HEK293 (cell line): ENCODE measurements around the gene UNC119.

Experiments
- CTCF ChIA-PET: fragments of 350-600 bp; formaldehyde crosslinking; extraction: SDS; loops from one replicate; lab custom pipeline; 2021; ENCODE audit warnings: antibody characterized with exemption; lab: Yijun Ruan, JAX
- POLR2A ChIA-PET: fragments of 300-600 bp; formaldehyde crosslinking; extraction: SDS; loops from one replicate; lab custom pipeline; 2020; ENCODE audit warnings: antibody characterized with exemption, inconsistent platforms; lab: Yijun Ruan, JAX
- H3K27ac ChIP-seq: fragments of 200-500 bp; sonication (Bioruptor generic); 2 replicates; pipeline ENCODE4 v1.5.1; 2014; ENCODE audit warnings: low read depth, low read length, control low read depth, inconsistent platforms; ENCODE audit errors: extremely low read depth
- H3K36me3 ChIP-seq, 2 experiments: fragments of 200-500 bp in 1 of 2; sonication (Bioruptor generic) in 1 of 2; 1 replicate in 1 of 2; 2 replicates in 1 of 2; pipeline ENCODE4 v1.5.1; 2014 to 2017; ENCODE audit warnings: inconsistent platforms in 2 of 2, low read length in 2 of 2; ENCODE audit not compliant: control insufficient read depth in 2 of 2, insufficient read depth in 1 of 2
- H3K4me1 ChIP-seq: fragments of 200-500 bp; sonication (Bioruptor generic); 2 replicates; pipeline ENCODE4 v1.5.1; 2014; ENCODE audit warnings: mild to moderate bottlenecking, low read length, inconsistent platforms; ENCODE audit not compliant: control insufficient read depth, insufficient read depth
- H3K4me3 ChIP-seq: 2 replicates; pipeline ENCODE4 v1.5.1; 2011; ENCODE audit warnings: low read depth, mild to moderate bottlenecking, control low read depth, low read length, moderate library complexity
- H3K9me3 ChIP-seq: fragments of 200-500 bp; sonication (Bioruptor generic); 2 replicates; pipeline ENCODE4 v1.5.1; 2014; ENCODE audit warnings: low read depth, low read length, inconsistent platforms; ENCODE audit not compliant: control insufficient read depth, insufficient read depth
- FEZF1 ChIP-seq: fragments of 450-650 bp; formaldehyde crosslinking; IDR thresholded peaks from 2 replicates; pipeline ENCODE4 v1.5.1; 2016; ENCODE audit warnings: missing biosample characterization, missing genetic modification characterization
- KLF8 ChIP-seq: fragments of 450-650 bp; formaldehyde crosslinking; IDR thresholded peaks from 2 replicates; pipeline ENCODE4 v1.5.1; 2016; ENCODE audit warnings: missing biosample characterization, missing genetic modification characterization
- OSR2 ChIP-seq: fragments of 450-650 bp; formaldehyde crosslinking; IDR thresholded peaks from 2 replicates; pipeline ENCODE4 v1.5.1; 2016; ENCODE audit warnings: missing biosample characterization, missing genetic modification characterization
- SCRT2 ChIP-seq: fragments of 450-650 bp; formaldehyde crosslinking; IDR thresholded peaks from 2 replicates; pipeline ENCODE4 v1.5.1; 2016; ENCODE audit warnings: missing biosample characterization, missing genetic modification characterization
- SP3 ChIP-seq: fragments of 450-650 bp; formaldehyde crosslinking; IDR thresholded peaks from 2 replicates; pipeline ENCODE4 v1.5.1; 2016; ENCODE audit warnings: missing biosample characterization, missing genetic modification characterization
- TRIM28 ChIP-seq: IDR thresholded peaks from 2 replicates; pipeline ENCODE4 v1.6.1; 2011; ENCODE audit warnings: low read length, control low read depth, borderline replicate concordance
- ZBTB1 ChIP-seq: fragments of 450-650 bp; formaldehyde crosslinking; IDR thresholded peaks from 2 replicates; pipeline ENCODE4 v1.5.1; 2016; ENCODE audit warnings: missing biosample characterization, missing genetic modification characterization
- ZBTB20 ChIP-seq: fragments of 450-650 bp; formaldehyde crosslinking; IDR thresholded peaks from 2 replicates; pipeline ENCODE4 v1.5.1; 2016; ENCODE audit warnings: missing biosample characterization, missing genetic modification characterization
- ZFP69B ChIP-seq: fragments of 450-650 bp; formaldehyde crosslinking; IDR thresholded peaks from 2 replicates; pipeline ENCODE4 v1.5.1; 2016; ENCODE audit warnings: missing biosample characterization, missing genetic modification characterization
- ZNF132 ChIP-seq: fragments of 450-650 bp; formaldehyde crosslinking; IDR thresholded peaks from 2 replicates; pipeline ENCODE4 v1.5.1; 2017; ENCODE audit warnings: missing biosample characterization, missing genetic modification characterization, borderline replicate concordance
- ZNF138 ChIP-seq: fragments of 450-650 bp; formaldehyde crosslinking; IDR thresholded peaks from 2 replicates; pipeline ENCODE4 v1.5.1; 2016; ENCODE audit warnings: missing biosample characterization, missing genetic modification characterization, borderline replicate concordance
- ZNF558 ChIP-seq: fragments of 450-650 bp; formaldehyde crosslinking; IDR thresholded peaks from 2 replicates; pipeline ENCODE4 v1.5.1; 2016; ENCODE audit warnings: missing biosample characterization, missing genetic modification characterization
- ZNF596 ChIP-seq: fragments of 450-650 bp; IDR thresholded peaks from 2 replicates; pipeline ENCODE4 v1.5.0; 2018; ENCODE audit warnings: missing biosample characterization, mild to moderate bottlenecking, missing genetic modification characterization, moderate library complexity
- ZNF623 ChIP-seq: fragments of 450-650 bp; formaldehyde crosslinking; IDR thresholded peaks from 2 replicates; pipeline ENCODE4 v1.5.1; 2016; ENCODE audit warnings: missing biosample characterization, missing genetic modification characterization
- ZNF629 ChIP-seq: fragments of 450-650 bp; formaldehyde crosslinking; IDR thresholded peaks from 2 replicates; pipeline ENCODE4 v1.5.1; 2017; ENCODE audit warnings: missing biosample characterization, missing genetic modification characterization
- ZNF658 ChIP-seq: fragments of 450-650 bp; formaldehyde crosslinking; IDR thresholded peaks from 2 replicates; pipeline ENCODE4; 2016; ENCODE audit warnings: missing biosample characterization, missing genetic modification characterization
- ZNF747 ChIP-seq: fragments of 450-650 bp; formaldehyde crosslinking; IDR thresholded peaks from 2 replicates; pipeline ENCODE4 v1.5.1; 2016; ENCODE audit warnings: missing biosample characterization, missing genetic modification characterization
- ZNF76 ChIP-seq: fragments of 450-650 bp; formaldehyde crosslinking; IDR thresholded peaks from 2 replicates; pipeline ENCODE4; 2016; ENCODE audit warnings: low read depth, missing biosample characterization, missing genetic modification characterization, borderline replicate concordance
- ZXDB ChIP-seq: fragments of 450-650 bp; formaldehyde crosslinking; IDR thresholded peaks from 2 replicates; pipeline ENCODE4 v1.5.1; 2016; ENCODE audit warnings: missing biosample characterization, missing genetic modification characterization
- TF ChIP-seq, protein P1 (sequence below): fragments of 450-650 bp; formaldehyde crosslinking; IDR thresholded peaks from 2 replicates; pipeline ENCODE4 v1.5.1; 2016; ENCODE audit warnings: missing biosample characterization, missing genetic modification characterization
- TF ChIP-seq, protein P2 (sequence below): fragments of 450-650 bp; formaldehyde crosslinking; IDR thresholded peaks from 2 replicates; pipeline ENCODE4 v1.5.1; 2016; ENCODE audit warnings: missing biosample characterization, missing genetic modification characterization
- TF ChIP-seq, protein P3 (sequence below): fragments of 450-650 bp; formaldehyde crosslinking; IDR thresholded peaks from 2 replicates; pipeline ENCODE4 v1.5.1; 2016; ENCODE audit warnings: missing biosample characterization, missing genetic modification characterization
- TF ChIP-seq, protein P4 (sequence below): fragments of 450-650 bp; formaldehyde crosslinking; IDR thresholded peaks from 2 replicates; pipeline ENCODE4; 2016; ENCODE audit warnings: missing biosample characterization, missing genetic modification characterization

UNC119 gene

DNA sequence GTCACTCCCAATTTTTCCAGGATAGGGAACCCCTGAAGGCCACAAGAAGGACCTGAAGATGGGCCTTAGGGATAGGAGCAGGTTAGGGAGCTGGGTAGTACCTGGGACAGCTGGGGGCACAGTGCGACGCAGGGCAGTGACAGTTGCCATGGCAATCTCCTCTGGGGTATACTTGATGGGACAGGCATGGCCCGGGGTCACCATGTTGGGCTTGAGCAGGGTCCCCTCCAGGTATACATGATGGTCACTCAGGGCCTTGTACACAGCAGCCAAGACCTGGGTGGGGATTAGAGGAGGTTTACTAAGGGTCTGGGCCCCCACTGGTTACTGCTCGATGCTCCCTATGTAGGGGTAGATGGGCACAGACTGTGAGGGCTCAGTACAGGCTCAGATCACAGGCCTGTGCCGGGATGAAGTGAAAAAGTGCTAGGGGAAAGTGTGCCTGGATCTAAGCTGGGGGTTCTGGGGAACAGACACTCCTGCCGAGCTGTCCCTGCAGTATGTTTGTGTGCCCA is 21.6 kb upstream of the UNC119 start:
- Histone ChIP-seq H3K27ac (no peak overlapping the region), H3K4me1 (peaks cover 11% of the 10 kb centered on the region), H3K9me3 (no peaks in the 10 kb centered on the region), H3K36me3 (peaks cover 27 to 40% of the 10 kb centered on the region in 2 experiments)
- CTCF ChIA-PET: interaction anchor here (1.8 kb wide), 1 partner anchor 25 kb away, joined by 11 read pairs; no protein-coding TSS in a partner anchor
- POLR2A ChIA-PET: no interaction called here
- TF ChIP-seq, protein P1, sequence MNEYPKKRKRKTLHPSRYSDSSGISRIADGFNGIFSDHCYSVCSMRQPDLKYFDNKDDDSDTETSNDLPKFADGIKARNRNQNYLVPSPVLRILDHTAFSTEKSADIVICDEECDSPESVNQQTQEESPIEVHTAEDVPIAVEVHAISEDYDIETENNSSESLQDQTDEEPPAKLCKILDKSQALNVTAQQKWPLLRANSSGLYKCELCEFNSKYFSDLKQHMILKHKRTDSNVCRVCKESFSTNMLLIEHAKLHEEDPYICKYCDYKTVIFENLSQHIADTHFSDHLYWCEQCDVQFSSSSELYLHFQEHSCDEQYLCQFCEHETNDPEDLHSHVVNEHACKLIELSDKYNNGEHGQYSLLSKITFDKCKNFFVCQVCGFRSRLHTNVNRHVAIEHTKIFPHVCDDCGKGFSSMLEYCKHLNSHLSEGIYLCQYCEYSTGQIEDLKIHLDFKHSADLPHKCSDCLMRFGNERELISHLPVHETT: no peak
- TF ChIP-seq ZBTB1 (tag by site-specific recombination) (no peak), TRIM28 (no peak), ZXDB (tag by site-specific recombination) (no peak), SP3 (tag by site-specific recombination) (no peak), ZNF623 (no peak), KLF8 (tag by site-specific recombination) (no peak), ZNF596 (no peak), ZNF76 (tag by site-specific recombination) (no peak), ZNF138 (tag by site-specific recombination) (no peak), ZFP69B (tag by site-specific recombination) (no peak), FEZF1 (tag by site-specific recombination) (no peak), ZNF558 (tag by site-specific recombination) (no peak), ZNF629 (no peak), ZNF132 (no peak), OSR2 (tag by site-specific recombination) (no peak), ZNF658 (tag by site-specific recombination) (no peak), ZBTB20 (no peak)
- TF ChIP-seq, protein P2, sequence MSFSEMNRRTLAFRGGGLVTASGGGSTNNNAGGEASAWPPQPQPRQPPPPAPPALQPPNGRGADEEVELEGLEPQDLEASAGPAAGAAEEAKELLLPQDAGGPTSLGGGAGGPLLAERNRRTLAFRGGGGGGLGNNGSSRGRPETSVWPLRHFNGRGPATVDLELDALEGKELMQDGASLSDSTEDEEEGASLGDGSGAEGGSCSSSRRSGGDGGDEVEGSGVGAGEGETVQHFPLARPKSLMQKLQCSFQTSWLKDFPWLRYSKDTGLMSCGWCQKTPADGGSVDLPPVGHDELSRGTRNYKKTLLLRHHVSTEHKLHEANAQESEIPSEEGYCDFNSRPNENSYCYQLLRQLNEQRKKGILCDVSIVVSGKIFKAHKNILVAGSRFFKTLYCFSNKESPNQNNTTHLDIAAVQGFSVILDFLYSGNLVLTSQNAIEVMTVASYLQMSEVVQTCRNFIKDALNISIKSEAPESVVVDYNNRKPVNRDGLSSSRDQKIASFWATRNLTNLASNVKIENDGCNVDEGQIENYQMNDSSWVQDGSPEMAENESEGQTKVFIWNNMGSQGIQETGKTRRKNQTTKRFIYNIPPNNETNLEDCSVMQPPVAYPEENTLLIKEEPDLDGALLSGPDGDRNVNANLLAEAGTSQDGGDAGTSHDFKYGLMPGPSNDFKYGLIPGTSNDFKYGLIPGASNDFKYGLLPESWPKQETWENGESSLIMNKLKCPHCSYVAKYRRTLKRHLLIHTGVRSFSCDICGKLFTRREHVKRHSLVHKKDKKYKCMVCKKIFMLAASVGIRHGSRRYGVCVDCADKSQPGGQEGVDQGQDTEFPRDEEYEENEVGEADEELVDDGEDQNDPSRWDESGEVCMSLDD: no peak
- TF ChIP-seq, protein P3, sequence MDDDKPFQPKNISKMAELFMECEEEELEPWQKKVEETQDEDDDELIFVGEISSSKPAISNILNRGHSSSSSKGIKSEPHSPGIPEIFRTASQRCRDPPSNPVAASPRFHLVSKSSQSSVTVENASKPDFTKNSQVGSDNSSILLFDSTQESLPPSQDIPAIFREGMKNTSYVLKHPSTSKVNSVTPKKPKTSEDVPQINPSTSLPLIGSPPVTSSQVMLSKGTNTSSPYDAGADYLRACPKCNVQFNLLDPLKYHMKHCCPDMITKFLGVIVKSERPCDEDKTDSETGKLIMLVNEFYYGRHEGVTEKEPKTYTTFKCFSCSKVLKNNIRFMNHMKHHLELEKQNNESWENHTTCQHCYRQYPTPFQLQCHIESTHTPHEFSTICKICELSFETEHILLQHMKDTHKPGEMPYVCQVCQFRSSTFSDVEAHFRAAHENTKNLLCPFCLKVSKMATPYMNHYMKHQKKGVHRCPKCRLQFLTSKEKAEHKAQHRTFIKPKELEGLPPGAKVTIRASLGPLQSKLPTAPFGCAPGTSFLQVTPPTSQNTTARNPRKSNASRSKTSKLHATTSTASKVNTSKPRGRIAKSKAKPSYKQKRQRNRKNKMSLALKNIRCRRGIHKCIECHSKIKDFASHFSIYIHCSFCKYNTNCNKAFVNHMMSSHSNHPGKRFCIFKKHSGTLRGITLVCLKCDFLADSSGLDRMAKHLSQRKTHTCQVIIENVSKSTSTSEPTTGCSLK: no peak
- TF ChIP-seq, all 188 proteins: peak for 0
- H3K4me3 ChIP-seq: no peak overlapping the region

DNA sequence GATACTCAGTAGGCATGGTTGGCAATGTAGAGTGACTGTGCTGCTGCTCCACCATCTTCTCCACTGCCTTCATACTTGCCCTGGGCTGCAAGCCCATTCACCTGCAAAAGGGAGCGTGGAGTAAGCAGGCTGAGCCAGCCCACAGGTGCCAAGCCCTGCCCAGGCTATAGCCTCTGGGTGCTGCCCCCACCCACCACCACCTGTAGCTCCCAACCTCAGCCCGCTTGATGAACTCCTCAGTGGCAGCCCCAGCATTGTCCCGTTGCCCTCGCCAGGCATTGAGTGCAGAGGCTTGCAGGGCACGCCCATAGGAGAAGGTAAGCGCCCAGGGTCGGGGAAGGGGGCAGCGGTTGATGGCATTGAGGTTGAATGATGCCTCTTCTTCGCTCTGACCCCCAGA is 21.1 kb upstream of the UNC119 start:
- peaks cover 11% of the 10 kb centered on the region for H3K4me1 ChIP-seq
- POLR2A ChIA-PET: interaction anchor here (3.9 kb wide), 1 partner anchor 22 kb away, joined by 68 read pairs; the partner anchor contains the start of gene UNC119
- no peaks in the 10 kb centered on the region for H3K9me3 ChIP-seq
- no peak overlapping the region for H3K4me3 ChIP-seq
- peaks cover 27 to 37% of the 10 kb centered on the region in 2 experiments for H3K36me3 ChIP-seq
- CTCF ChIA-PET: interaction anchor here (4.5 kb wide), 1 partner anchor 26 kb away, joined by 26 read pairs; no protein-coding TSS in a partner anchor
- peak; percentile 76; the same call in 1 of the 2 replicates for TF ChIP-seq SCRT2 (tag by site-specific recombination)
- TF ChIP-seq, protein P4, sequence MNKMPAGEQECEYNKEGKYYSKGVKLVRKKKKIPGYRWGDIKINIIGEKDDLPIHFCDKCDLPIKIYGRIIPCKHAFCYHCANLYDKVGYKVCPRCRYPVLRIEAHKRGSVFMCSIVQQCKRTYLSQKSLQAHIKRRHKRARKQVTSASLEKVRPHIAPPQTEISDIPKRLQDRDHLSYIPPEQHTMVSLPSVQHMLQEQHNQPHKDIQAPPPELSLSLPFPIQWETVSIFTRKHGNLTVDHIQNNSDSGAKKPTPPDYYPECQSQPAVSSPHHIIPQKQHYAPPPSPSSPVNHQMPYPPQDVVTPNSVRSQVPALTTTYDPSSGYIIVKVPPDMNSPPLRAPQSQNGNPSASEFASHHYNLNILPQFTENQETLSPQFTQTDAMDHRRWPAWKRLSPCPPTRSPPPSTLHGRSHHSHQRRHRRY (tag by site-specific recombination): no peak
- TF ChIP-seq ZNF747: no peak
- TF ChIP-seq ZBTB1 (tag by site-specific recombination): no peak
- no peak overlapping the region for H3K27ac ChIP-seq
